Loucy (cell line): ENCODE measurements around the gene NALCN.

Experiments used
- H2AFZ ChIP-seq: fragments of 200-600 bp; sonication (generic); 2 replicates; pipeline ENCODE4 v1.6.0; 2016; ENCODE audit warnings: antibody characterized with exemption, mild to moderate bottlenecking, low read length, moderate library complexity
- H3F3A ChIP-seq: fragments of 200-600 bp; 2 replicates; pipeline ENCODE4 v1.6.0; 2016; ENCODE audit warnings: antibody characterized with exemption, low read depth, mild to moderate bottlenecking
- H3K27me3 ChIP-seq: fragments of 200-600 bp; sonication (generic); 2 replicates; pipeline ENCODE4 v1.6.1; 2014; ENCODE audit warnings: low read length, mild to moderate bottlenecking; ENCODE audit not compliant: insufficient read depth, poor library complexity, severe bottlenecking
- H3K36me3 ChIP-seq: fragments of 200-600 bp; sonication (generic); 2 replicates; pipeline ENCODE4 v1.6.1; 2016; ENCODE audit warnings: low read length; ENCODE audit not compliant: insufficient read depth
- H3K4me1 ChIP-seq: fragments of 200-600 bp; sonication (generic); 2 replicates; pipeline ENCODE4 v1.5.1; 2014; ENCODE audit warnings: low read length, mild to moderate bottlenecking; ENCODE audit not compliant: insufficient read depth, poor library complexity, severe bottlenecking
- H3K4me2 ChIP-seq: fragments of 200-600 bp; sonication (generic); 2 replicates; pipeline ENCODE4 v1.6.0; 2014; ENCODE audit warnings: antibody characterized with exemption, low read length, low read depth, mild to moderate bottlenecking; ENCODE audit not compliant: poor library complexity, severe bottlenecking
- H3K4me3 ChIP-seq: fragments of 200-600 bp; sonication (generic); 2 replicates; pipeline ENCODE4 v1.5.1; 2014; ENCODE audit warnings: low read length, mild to moderate bottlenecking, mixed read lengths; ENCODE audit not compliant: poor library complexity, severe bottlenecking
- H3K79me2 ChIP-seq: fragments of 200-600 bp; sonication (generic); 2 replicates; pipeline ENCODE4 v1.6.1; 2014; ENCODE audit warnings: low read length; ENCODE audit not compliant: insufficient read depth
- H3K9ac ChIP-seq: fragments of 200-600 bp; sonication (generic); 2 replicates; pipeline ENCODE4 v1.6.0; 2014; ENCODE audit warnings: mild to moderate bottlenecking, low read depth, low read length, moderate library complexity; ENCODE audit not compliant: poor library complexity, severe bottlenecking
- H3K9me2 ChIP-seq: fragments of 200-600 bp; sonication (generic); replicated peaks from 2 replicates; pipeline ENCODE4 v1.6.1; 2016; ENCODE audit warnings: low read depth, low read length, mixed read lengths
- H3K9me3 ChIP-seq: fragments of 200-600 bp; sonication (generic); 2 replicates; pipeline ENCODE4 v1.6.1; 2014; ENCODE audit warnings: mild to moderate bottlenecking, antibody characterized with exemption, low read length, low read depth; ENCODE audit not compliant: insufficient read depth
- H4K20me1 ChIP-seq: fragments of 200-600 bp; sonication (generic); 2 replicates; pipeline ENCODE4 v1.6.0; 2014; ENCODE audit warnings: antibody characterized with exemption, low read length, mild to moderate bottlenecking; ENCODE audit not compliant: insufficient read depth, poor library complexity, severe bottlenecking
- CTCF ChIP-seq: fragments of 200-600 bp; sonication (generic); conservative IDR thresholded peaks from 2 replicates; pipeline ENCODE4 v1.5.1; 2014; ENCODE audit warnings: mild to moderate bottlenecking, antibody characterized with exemption, low read length
- EZH2phosphoT487 ChIP-seq: fragments of 200-600 bp; IDR thresholded peaks from 2 replicates; pipeline ENCODE4 v1.6.1; 2018; ENCODE audit warnings: antibody characterized with exemption, mild to moderate bottlenecking, moderate library complexity, borderline replicate concordance

The NALCN gene

GRCh38 chr13:101425156-101425471 is 8.8 kb upstream of the NALCN start:
- Histone ChIP-seq H3K4me3 (no peak overlapping the region), H2AFZ (no peak overlapping the region), H3K79me2 (no peaks in the 10 kb centered on the region), H3K9me3 (no peaks in the 10 kb centered on the region), H3K4me2 (no peak overlapping the region), H3K4me1 (no peaks in the 10 kb centered on the region), H3K9ac (no peak overlapping the region), H3K36me3 (no peaks in the 10 kb centered on the region), H3K9me2 (no peaks in the 10 kb centered on the region), H3K27me3 (no peaks in the 10 kb centered on the region), H4K20me1 (no peaks in the 10 kb centered on the region), H3F3A (no peaks in the 10 kb centered on the region)
- TF ChIP-seq CTCF (no peak), EZH2phosphoT487 (no peak)

- Histone ChIP-seq H3K36me3 (no peaks in the 10 kb centered on the region), H2AFZ (no peak overlapping the region), H3F3A (no peaks in the 10 kb centered on the region), H3K79me2 (no peaks in the 10 kb centered on the region), H3K27me3 (no peaks in the 10 kb centered on the region), H3K4me3 (no peak overlapping the region), H4K20me1 (no peaks in the 10 kb centered on the region), H3K9me2 (no peaks in the 10 kb centered on the region), H3K9ac (no peak overlapping the region), H3K9me3 (no peaks in the 10 kb centered on the region), H3K4me1 (no peaks in the 10 kb centered on the region), H3K4me2 (no peak overlapping the region)
- TF ChIP-seq CTCF (no peak), EZH2phosphoT487 (no peak)
Measured at GRCh38 chr13:101424381-101425155, 8.3 kb upstream of the NALCN start.

- H3F3A ChIP-seq, result no peaks in the 10 kb centered on the region
- no peaks in the 10 kb centered on the region for H3K27me3 ChIP-seq
- H2AFZ ChIP-seq, result no peak overlapping the region
- H3K9me3 ChIP-seq, result no peaks in the 10 kb centered on the region
- no peaks in the 10 kb centered on the region for H3K36me3 ChIP-seq
- TF ChIP-seq EZH2phosphoT487, result no peak
- no peak for TF ChIP-seq CTCF
- H3K4me2 ChIP-seq, result no peak overlapping the region
- no peak overlapping the region for H3K4me3 ChIP-seq
- no peaks in the 10 kb centered on the region for H3K9me2 ChIP-seq
- no peaks in the 10 kb centered on the region for H4K20me1 ChIP-seq
- H3K79me2 ChIP-seq, result no peaks in the 10 kb centered on the region
- H3K9ac ChIP-seq, result no peak overlapping the region
- no peaks in the 10 kb centered on the region for H3K4me1 ChIP-seq
Measured at GRCh38 chr13:101423872-101424271, 7.6 kb upstream of the NALCN start.
